Measurements from ENCODE around the gene CSTF1.
A peak's percentile ranks its signal among the peaks of the same experiment; 100 is the strongest.

The CSTF1 gene

GRCh38 chr20:56359212-56360132 is 33.0 kb upstream of the CSTF1 start:
- H3K9ac ChIP-seq (ENCODE audit: low read depth, low read length, poor library complexity) = peak overlapping the region; percentile 86
- no peaks in the 10 kb centered on the region for H3K27me3 ChIP-seq (ENCODE audit: control insufficient read depth in 3 of 3, insufficient read depth in 3 of 3, low read depth in 1 of 3, low read length in 3 of 3)
- no peak overlapping the region for H2BK15ac ChIP-seq (ENCODE audit: low read length)
- peak overlapping the region; percentile 76 to 84 for H3K4me3 ChIP-seq (ENCODE audit: low read length in 2 of 2)
- peak overlapping the region; percentile 92 for H3K4me2 ChIP-seq (ENCODE audit: insufficient read depth, low read length, poor library complexity, severe bottlenecking)
- no peak overlapping the region for H2BK12ac ChIP-seq (ENCODE audit: low read length)
- H3K36me3 ChIP-seq (replicated peaks in 1 of 2; ENCODE audit: control insufficient read depth in 2 of 2, insufficient read depth in 2 of 2, low read length in 2 of 2) = peaks cover 3 to 28% of the 10 kb centered on the region in 2 donors
- DNase-seq (ENCODE audit: low spot score) = peak; percentile 27
- H2BK5ac ChIP-seq (ENCODE audit: low read length) = no peak overlapping the region
- no peaks in the 10 kb centered on the region for H3K79me1 ChIP-seq (ENCODE audit: low read depth, low read length)
- no peaks in the 10 kb centered on the region for H3K9me3 ChIP-seq (replicated peaks in 1 of 2; ENCODE audit: control insufficient read depth in 2 of 2, insufficient read depth in 1 of 2, low read depth in 1 of 2, low read length in 2 of 2)
- H2AFZ ChIP-seq (ENCODE audit: low read length) = peak overlapping the region; percentile 87
- H3K14ac ChIP-seq (ENCODE audit: low read length) = no peak overlapping the region
- H3K4ac ChIP-seq (ENCODE audit: low read length) = no peak overlapping the region
- H4K91ac ChIP-seq (ENCODE audit: low read depth, low read length, poor library complexity) = no peak overlapping the region
- no peak overlapping the region for H2BK120ac ChIP-seq (ENCODE audit: low read depth, low read length)
- H4K8ac ChIP-seq (ENCODE audit: low read depth, low read length) = no peak overlapping the region
- H3K23ac ChIP-seq (ENCODE audit: low read depth, low read length, poor library complexity) = peak overlapping the region; percentile 75
- no CpG with 5 or more reads among the region's 51 CpGs for WGBS, 2 donors (ENCODE audit: extremely low coverage in 2 of 2, insufficient read length in 2 of 2, insufficient replicate concordance in 1 of 2)
- H3K18ac ChIP-seq (ENCODE audit: low read length) = peak overlapping the region; percentile 85
- peaks cover 8 to 12% of the 10 kb centered on the region in 2 donors for H3K4me1 ChIP-seq (ENCODE audit: control insufficient read depth in 2 of 2, insufficient read depth in 1 of 2, low read depth in 1 of 2, low read length in 2 of 2)
- H2AK5ac ChIP-seq (ENCODE audit: low read depth, low read length) = peak overlapping the region; percentile 68
- peak overlapping the region; percentile 30 for H3K27ac ChIP-seq (replicated peaks; ENCODE audit: low read length)

- Histone ChIP-seq H3K23ac (ENCODE audit: low read depth, low read length, poor library complexity) (peak overlapping the region; percentile 4), H3K4ac (ENCODE audit: low read length) (no peak overlapping the region), H3K4me3 (ENCODE audit: low read length in 2 of 2) (peak overlapping the region; percentile 3 to 76), H3K79me1 (ENCODE audit: low read depth, low read length) (no peaks in the 10 kb centered on the region), H2BK120ac (ENCODE audit: low read depth, low read length) (no peak overlapping the region), H3K9ac (ENCODE audit: low read depth, low read length, poor library complexity) (no peak overlapping the region), H2BK15ac (ENCODE audit: low read length) (no peak overlapping the region), H4K91ac (ENCODE audit: low read depth, low read length, poor library complexity) (no peak overlapping the region), H2BK12ac (ENCODE audit: low read length) (no peak overlapping the region), H3K18ac (ENCODE audit: low read length) (peak overlapping the region; percentile 15), H3K27ac (replicated peaks; ENCODE audit: low read length) (peak overlapping the region; percentile 30), H3K4me2 (ENCODE audit: insufficient read depth, low read length, poor library complexity, severe bottlenecking) (peak overlapping the region; percentile 29), H2BK5ac (ENCODE audit: low read length) (no peak overlapping the region), H2AK5ac (ENCODE audit: low read depth, low read length) (no peak overlapping the region), H2AFZ (ENCODE audit: low read length) (peak overlapping the region; percentile 87), H3K14ac (ENCODE audit: low read length) (no peak overlapping the region), H3K9me3 (replicated peaks in 1 of 2; ENCODE audit: control insufficient read depth in 2 of 2, insufficient read depth in 1 of 2, low read depth in 1 of 2, low read length in 2 of 2) (no peaks in the 10 kb centered on the region), H3K27me3 (ENCODE audit: control insufficient read depth in 3 of 3, insufficient read depth in 3 of 3, low read depth in 1 of 3, low read length in 3 of 3) (no peaks in the 10 kb centered on the region), H3K4me1 (ENCODE audit: control insufficient read depth in 2 of 2, insufficient read depth in 1 of 2, low read depth in 1 of 2, low read length in 2 of 2) (peaks cover 8 to 12% of the 10 kb centered on the region in 2 donors), H4K8ac (ENCODE audit: low read depth, low read length) (no peak overlapping the region), H3K36me3 (replicated peaks in 1 of 2; ENCODE audit: control insufficient read depth in 2 of 2, insufficient read depth in 2 of 2, low read length in 2 of 2) (peaks cover 4 to 35% of the 10 kb centered on the region in 2 donors)
- no CpG with 5 or more reads among the region's 14 CpGs for WGBS, 2 donors (ENCODE audit: extremely low coverage in 2 of 2, insufficient read length in 2 of 2, insufficient replicate concordance in 1 of 2)
- no peak for DNase-seq (ENCODE audit: low spot score)
Measured at GRCh38 chr20:56360133-56360907, 32.1 kb upstream of the CSTF1 start.

- Histone ChIP-seq H4K91ac (ENCODE audit: low read depth, low read length, poor library complexity) (no peak overlapping the region), H2BK5ac (ENCODE audit: low read length) (no peak overlapping the region), H3K79me1 (ENCODE audit: low read depth, low read length) (no peaks in the 10 kb centered on the region), H3K4me1 (ENCODE audit: control insufficient read depth in 2 of 2, insufficient read depth in 1 of 2, low read depth in 1 of 2, low read length in 2 of 2) (peaks cover 8 to 12% of the 10 kb centered on the region in 2 donors), H2AFZ (ENCODE audit: low read length) (no peak overlapping the region), H3K27me3 (ENCODE audit: control insufficient read depth in 3 of 3, insufficient read depth in 3 of 3, low read depth in 1 of 3, low read length in 3 of 3) (no peaks in the 10 kb centered on the region), H3K14ac (ENCODE audit: low read length) (no peak overlapping the region), H2BK120ac (ENCODE audit: low read depth, low read length) (no peak overlapping the region), H3K23ac (ENCODE audit: low read depth, low read length, poor library complexity) (no peak overlapping the region), H3K4me3 (ENCODE audit: low read length in 2 of 2) (no peak overlapping the region), H3K36me3 (replicated peaks in 1 of 2; ENCODE audit: control insufficient read depth in 2 of 2, insufficient read depth in 2 of 2, low read length in 2 of 2) (peaks cover 4 to 40% of the 10 kb centered on the region in 2 donors), H3K4me2 (ENCODE audit: insufficient read depth, low read length, poor library complexity, severe bottlenecking) (no peak overlapping the region), H3K4ac (ENCODE audit: low read length) (no peak overlapping the region), H3K9me3 (replicated peaks in 1 of 2; ENCODE audit: control insufficient read depth in 2 of 2, insufficient read depth in 1 of 2, low read depth in 1 of 2, low read length in 2 of 2) (no peaks in the 10 kb centered on the region), H3K18ac (ENCODE audit: low read length) (no peak overlapping the region), H2BK15ac (ENCODE audit: low read length) (no peak overlapping the region), H2BK12ac (ENCODE audit: low read length) (no peak overlapping the region), H2AK5ac (ENCODE audit: low read depth, low read length) (no peak overlapping the region), H3K27ac (replicated peaks; ENCODE audit: low read length) (no peak overlapping the region), H4K8ac (ENCODE audit: low read depth, low read length) (no peak overlapping the region), H3K9ac (ENCODE audit: low read depth, low read length, poor library complexity) (no peak overlapping the region)
- DNase-seq (ENCODE audit: low spot score) = no peak
- no CpG with 5 or more reads among the region's 8 CpGs for WGBS, 2 donors (ENCODE audit: extremely low coverage in 2 of 2, insufficient read length in 2 of 2, insufficient replicate concordance in 1 of 2)
Measured at GRCh38 chr20:56360908-56361205, 31.6 kb upstream of the CSTF1 start.

GRCh38 chr20:56361900-56362299 is 30.5 kb upstream of the CSTF1 start:
- H3K4me2 ChIP-seq (ENCODE audit: insufficient read depth, low read length, poor library complexity, severe bottlenecking) = no peak overlapping the region
- H2AFZ ChIP-seq (ENCODE audit: low read length) = no peak overlapping the region
- peaks cover 5 to 51% of the 10 kb centered on the region in 2 donors for H3K36me3 ChIP-seq (replicated peaks in 1 of 2; ENCODE audit: control insufficient read depth in 2 of 2, insufficient read depth in 2 of 2, low read length in 2 of 2)
- H3K9ac ChIP-seq (ENCODE audit: low read depth, low read length, poor library complexity) = no peak overlapping the region
- H3K4me1 ChIP-seq (ENCODE audit: control insufficient read depth in 2 of 2, insufficient read depth in 1 of 2, low read depth in 1 of 2, low read length in 2 of 2) = peaks cover 8 to 12% of the 10 kb centered on the region in 2 donors
- no peak overlapping the region for H4K91ac ChIP-seq (ENCODE audit: low read depth, low read length, poor library complexity)
- no peak overlapping the region for H3K18ac ChIP-seq (ENCODE audit: low read length)
- H4K8ac ChIP-seq (ENCODE audit: low read depth, low read length) = no peak overlapping the region
- DNase-seq (ENCODE audit: low spot score) = no peak
- H3K4me3 ChIP-seq (ENCODE audit: low read length in 2 of 2) = no peak overlapping the region
- H2AK5ac ChIP-seq (ENCODE audit: low read depth, low read length) = no peak overlapping the region
- H3K27ac ChIP-seq (replicated peaks; ENCODE audit: low read length) = no peak overlapping the region
- no peaks in the 10 kb centered on the region for H3K9me3 ChIP-seq (replicated peaks in 1 of 2; ENCODE audit: control insufficient read depth in 2 of 2, insufficient read depth in 1 of 2, low read depth in 1 of 2, low read length in 2 of 2)
- no peak overlapping the region for H3K14ac ChIP-seq (ENCODE audit: low read length)
- no peak overlapping the region for H2BK15ac ChIP-seq (ENCODE audit: low read length)
- WGBS, 2 donors (ENCODE audit: extremely low coverage in 2 of 2, insufficient read length in 2 of 2, insufficient replicate concordance in 1 of 2) = no CpG with 5 or more reads among the region's 8 CpGs
- no peak overlapping the region for H2BK120ac ChIP-seq (ENCODE audit: low read depth, low read length)
- H3K23ac ChIP-seq (ENCODE audit: low read depth, low read length, poor library complexity) = no peak overlapping the region
- H3K79me1 ChIP-seq (ENCODE audit: low read depth, low read length) = no peaks in the 10 kb centered on the region
- no peak overlapping the region for H3K4ac ChIP-seq (ENCODE audit: low read length)
- H3K27me3 ChIP-seq (ENCODE audit: control insufficient read depth in 3 of 3, insufficient read depth in 3 of 3, low read depth in 1 of 3, low read length in 3 of 3) = no peaks in the 10 kb centered on the region
- no peak overlapping the region for H2BK5ac ChIP-seq (ENCODE audit: low read length)
- no peak overlapping the region for H2BK12ac ChIP-seq (ENCODE audit: low read length)

Measured in neuronal stem cell (in vitro differentiated cells).